ENCODE measurements around the gene MBL2.

- no peak for TF ChIP-seq CTCF (conservative IDR thresholded peaks at IDR 0.05)
- no peak for TF ChIP-seq EZH2 (IDR thresholded peaks at IDR 0.05; ENCODE audit: low read depth)
Measured at GRCh38 chr10:52777414-52777813, 4.8 kb upstream of the MBL2 start.
